K562 (cell line): ENCODE results near the gene CRYBB1.

ENCODE experiments used
- CTCF ChIP-seq, 3 experiments: IDR thresholded peaks in 2 of 3; conservative IDR thresholded peaks in 1 of 3; 2 replicates each; pipeline ENCODE4 v1.5.1; 2011 to 2012; ENCODE audit warnings: low read length in 3 of 3, mild to moderate bottlenecking in 3 of 3, control low read depth in 2 of 3, improper control_type of control experiment in 1 of 3, inconsistent platforms in 1 of 3, low read depth in 1 of 3, mixed read lengths in 1 of 3, moderate library complexity in 1 of 3; ENCODE audit not compliant: insufficient read depth in 2 of 3
- ZNF584 ChIP-seq: fragments of 200-800 bp; sonication (Bioruptor generic); IDR thresholded peaks from 2 replicates; pipeline ENCODE4 v1.6.1; 2016; ENCODE audit warnings: low read depth, mild to moderate bottlenecking, missing genetic modification characterization, missing compliant biosample characterization

GRCh38 chr22:26621663-26622062 lies 3.8 kb upstream of the CRYBB1 start, which contains the start of gene CRYBA4:
- TF ChIP-seq CTCF (IDR thresholded peaks at IDR 0.05 in 2 of 3, conservative IDR thresholded peaks at IDR 0.05 in 1 of 3; ENCODE audit: insufficient read depth in 2 of 3, low read depth in 1 of 3, low read length in 3 of 3) (no peak), ZNF584 (no peak)
